OCI-LY7 (cell line): ENCODE results near the gene DMXL2. TPM values are rescaled to one million over a fixed set of nuclear protein-coding genes. Genes with fewer than 3 reads are reported as not detected.

Source experiments
- BruUV-seq: library from RNA; stranded (reverse); fragments of 400-500 nt; replicated peaks from 2 replicates; lab custom pipeline; 2021; lab: Mats Ljungman, UMichigan
- CTCF ChIA-PET: fragments of 300-600 bp; sonication (Branson Sonifier 250); formaldehyde crosslinking; loops from one replicate; lab custom pipeline; 2022; ENCODE audit warnings: antibody characterized with exemption; ENCODE audit not compliant: unreplicated experiment; lab: Charles Lee
- POLR2A ChIA-PET: fragments of 300-600 bp; sonication (Branson Sonifier 250); formaldehyde crosslinking; loops from one replicate; lab custom pipeline; 2022; ENCODE audit warnings: antibody characterized with exemption; lab: Charles Lee
- DNase-seq: peaks from one replicate; pipeline ENCODE4 v3.0.0-alpha.2; 2015; ENCODE audit warnings: low spot score
- H2AFZ ChIP-seq: fragments of 200-600 bp; sonication (generic), shearing (Covaris generic); 2 replicates; pipeline ENCODE4 v1.6.1; 2014; ENCODE audit warnings: mild to moderate bottlenecking, antibody characterized with exemption, low read length, moderate library complexity
- H3K27ac ChIP-seq: fragments of 200-600 bp; sonication (generic); 2 replicates; pipeline ENCODE4 v1.5.1; 2014; ENCODE audit warnings: mixed run types, low read depth, mild to moderate bottlenecking, moderate library complexity, low read length, inconsistent platforms; ENCODE audit not compliant: poor library complexity, severe bottlenecking
- H3K36me3 ChIP-seq: fragments of 200-600 bp; sonication (generic); 2 replicates; pipeline ENCODE4 v1.6.1; 2014; ENCODE audit warnings: mild to moderate bottlenecking, antibody characterized with exemption, low read length, moderate library complexity, mixed read lengths; ENCODE audit not compliant: insufficient read depth
- H3K4me1 ChIP-seq: fragments of 200-600 bp; sonication (generic); 2 replicates; pipeline ENCODE4 v1.5.1; 2014; ENCODE audit warnings: mild to moderate bottlenecking, low read length; ENCODE audit not compliant: insufficient read depth, poor library complexity, severe bottlenecking
- H3K4me2 ChIP-seq: fragments of 200-600 bp; sonication (generic); 2 replicates; pipeline ENCODE4 v1.6.1; 2014; ENCODE audit warnings: mild to moderate bottlenecking, low read length
- H3K4me3 ChIP-seq: fragments of 200-600 bp; sonication (generic); 2 replicates; pipeline ENCODE4 v1.5.1; 2014; ENCODE audit warnings: mild to moderate bottlenecking, low read depth, low read length; ENCODE audit not compliant: poor library complexity, severe bottlenecking
- H3K79me2 ChIP-seq: fragments of 200-600 bp; sonication (generic); 2 replicates; pipeline ENCODE4 v1.6.1; 2016; ENCODE audit warnings: low read depth, mild to moderate bottlenecking, low read length, moderate library complexity, mixed read lengths; ENCODE audit not compliant: insufficient read depth
- H3K9me2 ChIP-seq: fragments of 200-600 bp; sonication (generic); 2 replicates; pipeline ENCODE4 v1.6.1; 2016; ENCODE audit warnings: mild to moderate bottlenecking, low read length, mixed read lengths; ENCODE audit not compliant: insufficient read depth
- H3K9me3 ChIP-seq: fragments of 200-600 bp; sonication (generic); 2 replicates; pipeline ENCODE4 v1.6.1; 2014; ENCODE audit warnings: mild to moderate bottlenecking, mixed run types, low read length, mixed read lengths
- H4K20me1 ChIP-seq: fragments of 200-600 bp; sonication (generic); 2 replicates; pipeline ENCODE4 v1.6.1; 2014; ENCODE audit warnings: mild to moderate bottlenecking, antibody characterized with exemption, low read length, moderate library complexity, mixed read lengths; ENCODE audit not compliant: insufficient read depth
- EZH2phosphoT487 ChIP-seq: fragments of 200-600 bp; sonication (generic); IDR thresholded peaks from 2 replicates; pipeline ENCODE4 v1.6.1; 2018; ENCODE audit warnings: low read depth, borderline replicate concordance, mild to moderate bottlenecking, mixed run types, antibody characterized with exemption, low read length, moderate library complexity, mixed read lengths
- intact Hi-C: fragments of 100-400 bp; cut with micrococcal nuclease; formaldehyde crosslinking; loops from one replicate; pipeline ENCODE4 v1.10.0; 2022; ENCODE audit not compliant: unreplicated experiment
- total RNA-seq, 2 experiments: library from RNA; depleted of rRNA in 1 of 2; stranded (reverse); fragments of >200 nt in 1 of 2; shearing (Covaris generic) in 1 of 2; gene quantifications; 2 replicates each; pipeline ENCODE4 v1.2.3, GENCODE V29; 2014 to 2022
- TF ChIP-seq, protein P1 (sequence below): fragments of 200-600 bp; sonication (generic); conservative IDR thresholded peaks from 2 replicates; pipeline ENCODE4 v1.5.1; 2014; ENCODE audit warnings: mild to moderate bottlenecking, antibody characterized with exemption, low read length, moderate library complexity, mixed read lengths

Gene DMXL2
- total RNA-seq, 2 experiments from 2014 or later = 0.32 to 0.47 TPM

DNA sequence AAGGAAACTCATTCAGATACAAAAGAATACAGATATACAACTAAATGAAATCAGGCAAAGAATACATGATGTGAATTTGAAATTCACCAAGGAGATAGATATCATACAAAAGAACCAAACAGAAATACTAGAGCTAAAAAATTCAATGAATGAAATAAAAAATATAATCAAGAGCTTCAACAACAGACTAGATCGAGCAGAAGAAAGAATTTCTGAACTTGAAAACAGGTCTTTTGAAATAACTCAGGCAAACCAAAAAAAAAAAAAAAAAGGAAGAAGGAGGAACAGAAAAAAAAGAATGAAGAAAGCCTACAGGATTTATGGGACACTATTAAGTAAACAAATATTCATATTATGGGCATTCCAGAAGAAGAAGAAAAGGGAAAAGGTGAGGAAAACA lies 137.8 kb downstream of the DMXL2 start:
- H3K4me2 ChIP-seq = no peak overlapping the region
- peak; percentile 11 for DNase-seq
- H4K20me1 ChIP-seq = no peaks in the 10 kb centered on the region
- peaks cover 16% of the 10 kb centered on the region for H3K9me3 ChIP-seq
- H3K79me2 ChIP-seq = no peaks in the 10 kb centered on the region
- no peak overlapping the region for H3K27ac ChIP-seq
- TF ChIP-seq, protein P1, sequence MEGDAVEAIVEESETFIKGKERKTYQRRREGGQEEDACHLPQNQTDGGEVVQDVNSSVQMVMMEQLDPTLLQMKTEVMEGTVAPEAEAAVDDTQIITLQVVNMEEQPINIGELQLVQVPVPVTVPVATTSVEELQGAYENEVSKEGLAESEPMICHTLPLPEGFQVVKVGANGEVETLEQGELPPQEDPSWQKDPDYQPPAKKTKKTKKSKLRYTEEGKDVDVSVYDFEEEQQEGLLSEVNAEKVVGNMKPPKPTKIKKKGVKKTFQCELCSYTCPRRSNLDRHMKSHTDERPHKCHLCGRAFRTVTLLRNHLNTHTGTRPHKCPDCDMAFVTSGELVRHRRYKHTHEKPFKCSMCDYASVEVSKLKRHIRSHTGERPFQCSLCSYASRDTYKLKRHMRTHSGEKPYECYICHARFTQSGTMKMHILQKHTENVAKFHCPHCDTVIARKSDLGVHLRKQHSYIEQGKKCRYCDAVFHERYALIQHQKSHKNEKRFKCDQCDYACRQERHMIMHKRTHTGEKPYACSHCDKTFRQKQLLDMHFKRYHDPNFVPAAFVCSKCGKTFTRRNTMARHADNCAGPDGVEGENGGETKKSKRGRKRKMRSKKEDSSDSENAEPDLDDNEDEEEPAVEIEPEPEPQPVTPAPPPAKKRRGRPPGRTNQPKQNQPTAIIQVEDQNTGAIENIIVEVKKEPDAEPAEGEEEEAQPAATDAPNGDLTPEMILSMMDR = no peak
- no peak for TF ChIP-seq EZH2phosphoT487
- no TSS peak for BruUV-seq
- POLR2A ChIA-PET = interaction anchor here (0.7 kb wide), 1 partner anchor 59 kb away, joined by 4 read pairs; no protein-coding TSS in a partner anchor
- no peaks in the 10 kb centered on the region for H3K9me2 ChIP-seq
- H3K4me1 ChIP-seq = no peaks in the 10 kb centered on the region
- H3K36me3 ChIP-seq = no peaks in the 10 kb centered on the region
- CTCF ChIA-PET = no interaction called here
- intact Hi-C loops = no loop called here
- no peak overlapping the region for H2AFZ ChIP-seq
- H3K4me3 ChIP-seq = no peak overlapping the region

DNA sequence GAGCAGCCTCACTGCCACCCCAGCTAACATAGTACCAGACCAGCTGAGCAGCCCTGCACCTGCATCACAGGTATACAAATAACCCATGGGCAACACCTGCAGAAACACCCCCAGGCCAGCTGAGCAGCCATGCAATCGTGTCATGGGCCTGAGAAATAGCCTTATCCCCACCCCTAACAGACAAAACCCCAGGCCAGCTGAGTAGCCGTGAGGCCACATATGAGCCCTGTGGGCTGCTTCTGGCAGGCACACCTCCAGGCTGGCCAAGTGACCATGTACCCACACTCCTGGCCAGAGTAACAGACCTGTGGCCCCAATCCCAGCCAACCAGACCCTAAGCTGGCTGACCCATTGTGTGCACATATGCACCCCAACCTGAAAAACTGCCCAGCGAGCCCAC lies 138.6 kb downstream of the DMXL2 start:
- H3K9me3 ChIP-seq = peaks cover 16% of the 10 kb centered on the region
- no TSS peak for BruUV-seq
- H3K79me2 ChIP-seq = no peaks in the 10 kb centered on the region
- ChIA-PET POLR2A (no interaction called here), CTCF (no interaction called here)
- TF ChIP-seq EZH2phosphoT487 = no peak
- TF ChIP-seq, protein P1 = no peak
- DNase-seq = no peak
- no peak overlapping the region for H3K4me3 ChIP-seq
- no peak overlapping the region for H2AFZ ChIP-seq
- H4K20me1 ChIP-seq = no peaks in the 10 kb centered on the region
- no peak overlapping the region for H3K4me2 ChIP-seq
- H3K36me3 ChIP-seq = no peaks in the 10 kb centered on the region
- intact Hi-C loops = no loop called here
- H3K9me2 ChIP-seq = no peaks in the 10 kb centered on the region
- no peak overlapping the region for H3K27ac ChIP-seq
- H3K4me1 ChIP-seq = no peaks in the 10 kb centered on the region

DNA sequence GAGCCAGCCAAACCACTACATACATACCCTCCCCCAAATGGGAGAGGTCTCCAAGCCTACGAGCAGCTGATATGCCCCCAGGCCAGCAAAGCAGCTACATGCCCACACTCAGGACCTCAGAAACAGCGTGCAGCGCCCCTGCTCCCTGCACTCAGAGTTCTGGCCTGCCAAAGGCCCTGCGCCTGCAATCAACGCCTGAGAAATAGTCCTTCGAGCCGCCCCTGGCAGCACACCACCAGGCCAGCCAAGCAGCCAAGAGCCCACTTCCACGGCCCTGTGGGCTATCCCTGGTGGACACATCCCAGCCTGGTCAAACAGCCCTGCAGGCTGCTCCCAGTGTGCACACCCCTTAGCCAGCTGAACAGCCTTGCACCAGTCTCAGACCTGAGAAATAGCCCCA lies 139.1 kb downstream of the DMXL2 start:
- H2AFZ ChIP-seq = no peak overlapping the region
- H3K9me3 ChIP-seq = peaks cover 16% of the 10 kb centered on the region
- no peaks in the 10 kb centered on the region for H3K4me1 ChIP-seq
- H3K9me2 ChIP-seq = no peaks in the 10 kb centered on the region
- TF ChIP-seq, protein P1 = no peak
- no peak for TF ChIP-seq EZH2phosphoT487
- H3K4me3 ChIP-seq = no peak overlapping the region
- CTCF ChIA-PET = no interaction called here
- POLR2A ChIA-PET = no interaction called here
- H3K36me3 ChIP-seq = no peaks in the 10 kb centered on the region
- no TSS peak for BruUV-seq
- H4K20me1 ChIP-seq = no peaks in the 10 kb centered on the region
- intact Hi-C loops = no loop called here
- DNase-seq = no peak
- H3K79me2 ChIP-seq = no peaks in the 10 kb centered on the region
- no peak overlapping the region for H3K4me2 ChIP-seq
- no peak overlapping the region for H3K27ac ChIP-seq
